DMS114 treated with DMSO at 0.1 percent for 48 hours (cell line): ENCODE data around the gene PDGFA.

Experiments
- DNase-seq: peaks from one replicate; lab custom pipeline; 2025; ENCODE audit not compliant: unreplicated experiment; lab: John Stamatoyannopoulos, UW

PDGFA gene

DNA sequence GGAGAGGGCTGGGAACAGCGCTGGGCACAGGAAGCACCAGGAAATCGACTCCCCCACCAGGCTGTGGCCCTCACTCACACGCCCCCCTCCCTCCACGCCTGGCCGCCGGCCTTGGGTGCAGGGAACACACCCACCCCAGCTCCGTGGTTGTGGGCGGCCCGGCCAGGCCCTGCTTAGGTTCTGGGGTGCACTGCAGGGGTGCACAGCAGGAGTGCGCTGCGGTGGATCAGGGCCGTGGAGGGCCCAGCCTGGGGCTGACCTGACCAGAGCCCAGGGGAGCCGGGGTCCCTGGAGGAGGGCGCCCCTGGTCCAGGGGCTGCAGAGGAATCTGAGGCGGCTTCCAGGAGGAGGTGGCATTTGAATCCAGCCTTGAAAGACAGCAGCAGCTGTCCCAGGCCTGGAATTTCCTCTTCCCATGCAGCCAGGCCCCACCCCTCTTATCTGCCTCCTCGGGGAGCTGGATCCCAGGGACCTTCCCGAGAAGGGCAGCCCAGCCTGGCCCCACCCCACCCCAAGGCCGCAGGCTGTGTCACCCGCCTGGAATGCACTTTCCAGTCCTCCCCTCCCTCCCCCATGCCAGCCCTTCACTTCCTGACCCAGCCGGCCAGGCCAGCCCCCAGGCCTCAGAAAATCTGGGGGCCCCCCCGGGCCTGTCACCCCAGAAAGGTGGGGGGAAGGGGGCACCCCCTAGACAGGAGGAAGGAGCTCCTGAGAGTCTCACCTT, 18.4 kb upstream of the PDGFA start:
- DNase-seq, result no peak

DNA sequence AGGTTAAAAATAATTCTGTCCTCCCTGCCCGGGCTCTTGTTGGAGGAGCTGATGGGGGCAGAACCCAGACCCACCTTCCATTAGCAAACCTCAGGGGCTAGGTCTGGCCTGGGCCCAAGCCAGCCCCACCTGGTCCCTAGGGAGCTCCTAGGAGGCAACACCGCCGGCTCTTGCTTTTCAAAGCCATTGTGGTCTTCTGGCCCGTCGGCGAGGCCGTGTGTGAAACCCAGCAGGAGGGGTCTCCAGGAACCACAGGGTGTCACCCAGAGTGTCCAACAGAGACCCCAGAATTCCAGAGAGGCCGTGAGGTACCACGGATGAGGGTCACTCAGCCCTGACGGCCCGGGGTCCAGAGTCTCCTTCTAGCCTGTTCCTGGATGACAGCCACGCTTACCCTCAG, 16.6 kb upstream of the PDGFA start:
- no peak for DNase-seq

- DNase-seq, result no peak
These were observed 15.3 kb upstream of the PDGFA start for GRCh38 chr7:534959-535358.

DNA sequence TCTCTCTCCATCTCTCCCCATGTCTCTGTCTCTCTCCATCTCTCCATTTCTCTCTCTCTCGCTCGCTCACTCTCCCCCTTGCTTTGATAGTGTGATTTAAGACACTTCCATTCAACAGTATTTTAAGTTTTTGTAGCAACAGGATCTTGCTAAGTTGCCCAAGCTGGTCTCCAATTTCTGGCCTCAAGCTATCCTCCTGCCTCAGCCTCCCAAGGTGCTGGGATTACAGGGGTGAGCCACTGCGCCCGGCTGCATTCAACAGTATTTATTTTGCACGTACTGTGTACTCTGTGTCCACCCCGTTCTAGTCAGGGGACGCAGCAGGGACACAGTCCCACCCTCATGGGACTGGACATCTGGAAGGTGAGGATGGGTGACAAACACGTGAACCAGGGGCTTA, 14.4 kb upstream of the PDGFA start:
- no peak for DNase-seq

GRCh38 chr7:533266-533665, 13.6 kb upstream of the PDGFA start:
- no peak for DNase-seq

- DNase-seq, result no peak
These were observed 12.9 kb upstream of the PDGFA start for GRCh38 chr7:532379-533143.

DNA sequence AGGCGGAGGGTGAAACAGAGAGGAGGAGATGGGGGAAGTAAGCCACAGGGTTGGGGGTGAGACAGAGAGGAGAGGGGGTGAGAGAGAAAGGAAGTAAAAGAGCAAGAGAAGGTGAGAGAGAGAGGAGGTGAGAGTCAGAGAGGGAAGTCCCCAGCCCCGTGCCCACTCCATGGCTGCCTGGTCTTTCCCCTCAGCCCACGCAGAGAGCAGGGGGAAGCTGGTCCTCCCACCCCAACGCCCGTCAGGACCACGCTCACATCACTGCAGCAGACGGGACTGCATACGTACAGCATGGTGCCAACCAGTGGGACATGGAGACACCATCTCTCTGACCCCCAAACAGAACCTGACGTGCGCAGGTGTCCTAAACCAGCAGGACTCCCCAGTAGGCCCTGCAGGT, 12.1 kb upstream of the PDGFA start:
- no peak for DNase-seq

GRCh38 chr7:528451-528850, 8.8 kb upstream of the PDGFA start:
- DNase-seq, result no peak

DNA sequence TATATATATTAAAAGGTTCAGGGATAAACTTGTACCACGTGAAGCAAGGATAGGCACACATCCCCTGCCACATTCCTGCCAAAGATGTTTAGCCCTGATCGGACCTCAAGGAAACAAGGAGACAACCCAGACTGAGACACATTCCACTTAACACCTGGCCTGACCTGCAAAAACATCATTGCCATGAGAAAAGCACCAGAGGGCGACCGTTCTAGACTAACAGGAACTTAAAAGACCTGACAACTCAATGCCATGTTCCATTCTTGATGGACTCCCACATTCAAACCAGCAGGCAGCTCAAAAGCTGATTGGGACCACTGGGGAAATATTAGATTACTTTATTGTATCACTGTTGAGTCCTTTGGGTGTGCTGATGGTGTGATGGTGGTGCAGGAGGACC, 8.1 kb upstream of the PDGFA start:
- DNase-seq, result no peak

DNA sequence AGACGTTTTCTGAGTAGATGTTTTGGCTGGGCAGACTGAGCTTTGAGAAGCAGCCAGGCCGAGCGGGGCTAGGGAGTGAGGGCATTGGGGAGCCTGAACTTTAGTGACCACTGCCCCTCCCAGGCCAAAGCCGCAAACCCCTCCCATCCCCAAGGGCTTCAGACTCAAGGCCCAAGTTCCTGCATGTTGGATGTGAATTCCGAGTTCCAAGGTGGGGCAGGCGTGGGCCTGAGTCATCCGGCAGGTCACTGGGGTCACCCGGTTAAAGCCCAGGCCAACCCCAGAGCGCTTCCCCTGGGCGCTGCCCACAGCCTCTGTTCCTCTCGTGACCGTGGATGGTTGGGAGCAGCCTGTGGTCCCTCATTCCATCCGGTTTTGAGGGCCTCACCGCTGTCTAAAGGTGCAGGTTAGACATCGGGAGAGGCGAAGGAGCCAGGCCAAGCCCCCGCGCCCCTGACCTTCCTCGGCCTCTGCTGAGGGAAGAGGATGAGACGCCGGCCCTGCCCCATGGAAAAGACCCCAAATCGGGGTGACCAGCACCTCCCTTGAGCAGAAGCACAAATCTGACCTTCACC, 6.9 kb upstream of the PDGFA start:
- DNase-seq, result no peak

DNA sequence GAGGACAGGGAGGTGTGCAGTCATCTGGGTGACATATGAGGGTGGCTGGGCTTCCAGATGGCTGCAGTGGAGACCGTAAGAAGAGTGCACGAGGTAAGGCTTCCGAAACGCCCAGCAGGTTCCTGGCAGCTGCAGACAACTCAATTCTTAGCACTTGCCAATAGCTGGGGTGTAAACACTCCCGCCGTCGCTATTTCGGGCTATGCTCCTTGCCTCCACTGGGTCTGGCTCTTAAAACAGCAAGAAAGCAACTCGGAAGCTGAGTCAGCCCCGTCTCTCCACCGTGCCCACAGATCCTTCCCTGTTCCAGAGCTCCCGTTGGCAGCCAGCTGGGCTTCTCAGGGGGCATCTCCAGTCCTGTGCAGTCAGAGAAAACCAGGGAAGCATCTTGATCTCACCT, 6.1 kb upstream of the PDGFA start:
- no peak for DNase-seq

- DNase-seq, result no peak
These were observed 5.2 kb upstream of the PDGFA start for GRCh38 chr7:524800-525199.

GRCh38 chr7:523347-524336, 4.0 kb upstream of the PDGFA start:
- DNase-seq, result no peak

- DNase-seq, result no peak
These were observed 3.3 kb upstream of the PDGFA start for GRCh38 chr7:522951-523314.

DNA sequence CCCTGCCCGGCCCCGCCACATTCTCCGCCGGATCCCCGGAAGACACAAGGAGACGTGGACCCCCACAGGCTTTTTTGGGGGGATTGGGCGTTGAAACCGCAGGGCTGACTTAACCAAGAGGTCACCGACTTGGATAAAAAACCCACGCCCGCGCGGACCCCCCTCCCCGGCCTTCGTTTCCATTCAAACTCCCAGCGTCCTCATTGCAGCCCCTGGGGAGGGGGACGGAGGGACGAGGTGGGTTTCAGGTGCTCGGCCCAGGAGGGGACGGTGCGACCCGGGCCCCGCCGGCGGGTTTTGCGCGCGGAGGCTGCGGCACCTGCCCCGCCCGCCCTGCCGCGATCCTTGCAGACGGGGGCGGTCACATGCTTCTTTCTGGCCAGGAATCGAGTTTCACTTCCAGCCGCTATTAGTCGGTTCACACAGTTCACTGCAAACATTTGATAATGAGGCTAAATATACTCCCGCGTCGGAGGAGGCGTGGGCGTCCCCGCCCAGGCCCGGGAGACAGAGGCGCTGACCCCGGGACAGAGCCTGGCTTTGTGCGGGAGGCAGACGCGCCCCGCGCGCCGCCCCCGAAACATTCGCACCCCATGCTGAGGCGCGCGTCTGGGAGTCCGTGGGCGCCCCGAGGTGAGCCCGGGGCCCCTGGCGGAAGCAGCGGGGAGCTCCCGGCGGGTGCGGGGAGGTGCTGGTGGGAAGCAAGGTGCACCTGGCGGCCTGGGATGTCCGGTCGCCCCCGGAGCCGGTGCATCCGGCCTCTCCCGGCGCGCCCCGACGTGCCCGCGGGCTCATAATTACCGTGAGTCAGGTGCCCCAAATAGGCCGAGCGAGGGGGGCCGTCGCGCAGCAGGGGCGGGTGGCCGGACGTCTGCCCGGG, 2.7 kb upstream of the PDGFA start:
- DNase-seq, result no peak

DNA sequence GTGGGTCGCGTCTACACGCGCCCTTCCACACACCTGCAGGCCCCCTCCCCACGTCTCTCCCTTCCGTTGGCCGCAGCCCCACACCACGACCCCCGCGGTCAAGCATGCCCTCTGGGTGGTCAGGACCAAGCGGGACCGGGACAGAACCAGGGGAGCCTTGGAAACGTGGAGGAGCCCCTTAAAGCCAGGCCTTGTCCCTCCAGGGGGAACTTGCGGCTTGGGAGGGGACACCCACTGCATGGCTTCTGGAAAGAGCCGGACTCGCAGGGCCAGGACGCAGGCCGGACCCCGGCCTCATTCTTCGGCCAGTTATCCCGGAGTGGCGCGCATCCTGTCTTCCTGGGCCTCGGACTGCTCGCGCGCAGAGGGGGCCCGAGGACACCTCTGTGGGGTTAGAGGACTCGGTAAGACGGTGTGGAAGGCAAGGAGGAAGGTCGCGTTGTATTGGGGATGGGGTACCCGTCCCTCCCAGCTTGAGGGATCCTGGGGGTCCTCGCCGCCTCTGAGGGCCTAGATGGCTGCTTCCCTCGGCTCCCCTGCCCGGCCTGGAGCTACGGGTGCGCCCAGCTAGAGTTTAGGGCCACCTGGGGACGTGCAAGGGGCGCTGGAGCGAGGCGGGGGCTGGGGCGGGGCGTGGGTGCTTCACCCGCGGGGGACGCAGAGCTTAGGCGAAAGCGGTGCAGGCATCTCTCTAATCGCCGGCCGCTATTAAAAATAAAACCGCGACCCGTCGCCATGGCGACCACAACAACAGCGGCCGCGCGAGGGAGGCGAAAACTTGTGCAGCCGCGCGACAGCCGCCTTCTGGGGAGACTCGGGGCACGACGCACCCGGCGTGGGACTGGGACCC, 1.8 kb upstream of the PDGFA start:
- no peak for DNase-seq

- no peak for DNase-seq
These were observed 986 bp upstream of the PDGFA start for GRCh38 chr7:520503-521161.

DNA sequence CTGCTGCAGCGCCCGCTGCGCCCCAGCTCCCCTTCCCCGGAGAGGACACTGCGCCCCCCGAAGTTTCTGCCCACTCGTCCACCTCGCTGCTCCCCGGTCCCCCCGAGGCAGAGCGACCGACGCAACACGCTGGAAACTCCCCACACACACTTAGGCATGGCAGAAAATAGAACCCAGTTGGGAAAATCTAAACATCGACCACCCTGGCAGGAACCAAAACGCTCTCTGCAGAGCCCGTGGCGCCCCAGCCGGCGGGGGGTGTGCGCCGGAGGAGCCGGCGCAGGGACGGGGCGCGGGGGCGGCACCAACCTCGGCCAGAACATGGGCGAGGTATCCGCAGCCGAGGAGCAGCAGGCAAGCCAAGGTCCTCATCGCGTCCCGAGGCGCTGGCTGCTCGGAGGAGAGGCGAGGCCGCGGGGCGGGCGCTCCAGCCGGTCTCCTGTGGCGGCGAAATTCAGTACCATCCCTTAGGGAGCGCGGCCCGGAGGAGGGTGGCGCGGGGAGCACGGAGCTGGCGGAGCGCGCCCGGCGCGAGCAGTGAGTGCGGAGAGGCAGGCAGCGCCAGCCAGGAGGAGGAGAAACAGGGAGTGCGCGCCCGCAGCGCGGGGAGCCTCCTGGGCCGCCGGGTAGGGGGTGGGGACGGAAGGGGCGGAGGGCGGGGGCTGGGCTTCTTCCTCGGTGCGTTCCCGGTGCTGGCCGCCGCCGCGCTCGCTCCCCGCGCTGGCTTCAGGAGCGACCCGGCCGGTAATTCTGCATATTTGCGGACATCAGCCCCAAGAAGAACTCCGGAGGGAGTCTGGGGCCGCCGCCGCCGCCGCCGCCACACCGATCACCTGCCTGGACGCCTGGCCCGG, 789 bp downstream of the PDGFA start:
- peak; percentile 68 for DNase-seq
